ENCODE measurements around the gene FEZ2.

Gene FEZ2, protein sequence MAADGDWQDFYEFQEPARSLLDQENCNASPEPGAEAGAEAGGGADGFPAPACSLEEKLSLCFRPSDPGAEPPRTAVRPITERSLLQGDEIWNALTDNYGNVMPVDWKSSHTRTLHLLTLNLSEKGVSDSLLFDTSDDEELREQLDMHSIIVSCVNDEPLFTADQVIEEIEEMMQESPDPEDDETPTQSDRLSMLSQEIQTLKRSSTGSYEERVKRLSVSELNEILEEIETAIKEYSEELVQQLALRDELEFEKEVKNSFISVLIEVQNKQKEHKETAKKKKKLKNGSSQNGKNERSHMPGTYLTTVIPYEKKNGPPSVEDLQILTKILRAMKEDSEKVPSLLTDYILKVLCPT

DNA sequence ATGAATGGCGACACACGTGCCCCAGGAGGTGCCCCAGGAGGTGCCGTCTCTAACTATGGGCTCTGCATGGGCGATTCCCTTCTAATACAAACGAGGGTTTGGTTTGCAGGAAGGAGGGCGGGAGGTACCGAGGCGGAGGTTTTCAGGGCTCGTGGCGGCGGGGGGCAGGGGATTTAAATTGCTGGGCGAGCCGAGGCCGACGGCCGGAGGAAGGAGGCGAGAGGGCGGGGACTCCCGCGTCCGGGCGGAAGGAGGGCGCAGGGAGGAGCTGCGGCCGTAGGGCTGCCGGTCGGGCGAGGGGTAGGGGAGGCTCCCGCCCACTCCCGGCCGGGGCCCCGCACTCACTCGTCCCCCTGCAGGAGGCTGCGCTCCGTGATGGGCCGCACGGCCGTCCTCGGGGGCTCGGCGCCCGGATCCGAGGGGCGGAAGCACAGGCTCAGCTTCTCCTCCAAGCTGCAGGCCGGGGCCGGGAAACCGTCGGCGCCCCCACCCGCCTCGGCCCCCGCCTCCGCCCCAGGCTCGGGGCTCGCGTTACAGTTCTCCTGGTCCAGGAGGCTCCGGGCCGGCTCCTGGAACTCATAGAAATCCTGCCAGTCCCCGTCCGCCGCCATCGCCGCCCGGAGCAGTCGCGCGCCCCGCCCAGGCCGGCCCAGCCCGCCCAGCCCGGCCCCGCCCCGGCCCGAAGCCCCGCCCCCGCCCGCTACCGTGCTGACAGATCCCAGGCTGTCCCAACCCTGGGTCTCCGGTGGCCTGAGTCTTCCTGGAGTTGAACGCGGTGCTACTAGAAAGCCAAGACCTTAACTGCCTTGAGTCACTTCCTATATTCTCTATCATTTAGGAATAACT, at the start of gene FEZ2:
FEZ2 (minus strand) TSS at position 637 of the 846 bp plus-strand sequence; CDS start at position 611, 26 bp downstream.
- TF ChIP-seq, protein P1, sequence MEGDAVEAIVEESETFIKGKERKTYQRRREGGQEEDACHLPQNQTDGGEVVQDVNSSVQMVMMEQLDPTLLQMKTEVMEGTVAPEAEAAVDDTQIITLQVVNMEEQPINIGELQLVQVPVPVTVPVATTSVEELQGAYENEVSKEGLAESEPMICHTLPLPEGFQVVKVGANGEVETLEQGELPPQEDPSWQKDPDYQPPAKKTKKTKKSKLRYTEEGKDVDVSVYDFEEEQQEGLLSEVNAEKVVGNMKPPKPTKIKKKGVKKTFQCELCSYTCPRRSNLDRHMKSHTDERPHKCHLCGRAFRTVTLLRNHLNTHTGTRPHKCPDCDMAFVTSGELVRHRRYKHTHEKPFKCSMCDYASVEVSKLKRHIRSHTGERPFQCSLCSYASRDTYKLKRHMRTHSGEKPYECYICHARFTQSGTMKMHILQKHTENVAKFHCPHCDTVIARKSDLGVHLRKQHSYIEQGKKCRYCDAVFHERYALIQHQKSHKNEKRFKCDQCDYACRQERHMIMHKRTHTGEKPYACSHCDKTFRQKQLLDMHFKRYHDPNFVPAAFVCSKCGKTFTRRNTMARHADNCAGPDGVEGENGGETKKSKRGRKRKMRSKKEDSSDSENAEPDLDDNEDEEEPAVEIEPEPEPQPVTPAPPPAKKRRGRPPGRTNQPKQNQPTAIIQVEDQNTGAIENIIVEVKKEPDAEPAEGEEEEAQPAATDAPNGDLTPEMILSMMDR (conservative IDR thresholded peaks at IDR 0.05; ENCODE audit: low read length), result no peak
- peak; percentile 78 for DNase-seq (ENCODE audit: low read depth)
- H3K4me3 ChIP-seq (ENCODE audit: low read length), result peak within 1 kb of the TSS; percentile 89

DNA sequence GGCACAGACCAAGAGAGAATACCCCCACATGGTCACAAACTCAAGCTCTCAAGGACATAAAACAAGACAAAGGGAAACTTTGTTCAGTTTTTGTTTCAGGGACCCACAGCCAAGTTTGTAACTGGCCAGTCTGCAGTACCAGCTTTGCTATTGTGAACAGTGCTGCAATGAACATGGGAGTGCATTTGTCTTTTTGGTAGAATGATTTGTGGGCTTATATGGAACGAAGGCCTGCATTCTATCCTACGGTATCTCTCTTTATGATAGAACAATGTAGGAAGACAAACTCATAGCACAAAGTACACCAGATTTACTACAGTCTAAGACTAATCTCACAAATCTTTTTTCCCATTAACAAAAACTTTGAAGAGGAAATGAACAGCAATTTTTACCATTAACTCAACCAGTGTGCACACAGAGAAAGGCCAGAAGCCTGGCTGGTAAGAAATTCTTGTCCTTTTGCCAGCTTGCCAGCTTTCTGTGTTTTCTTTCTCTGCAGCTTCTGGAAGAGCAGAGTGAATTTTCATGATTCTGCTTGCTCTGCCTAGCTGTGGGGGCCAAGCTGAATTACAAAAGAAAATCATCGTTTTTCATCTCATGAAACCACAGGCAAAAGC, 37.1 kb upstream of the FEZ2 start:
- DNase-seq (ENCODE audit: low read depth), result peak; percentile 54
- TF ChIP-seq, protein P1 (conservative IDR thresholded peaks at IDR 0.05; ENCODE audit: low read length), result no peak
- no peak overlapping the region for H3K4me3 ChIP-seq (ENCODE audit: low read length)

DNA sequence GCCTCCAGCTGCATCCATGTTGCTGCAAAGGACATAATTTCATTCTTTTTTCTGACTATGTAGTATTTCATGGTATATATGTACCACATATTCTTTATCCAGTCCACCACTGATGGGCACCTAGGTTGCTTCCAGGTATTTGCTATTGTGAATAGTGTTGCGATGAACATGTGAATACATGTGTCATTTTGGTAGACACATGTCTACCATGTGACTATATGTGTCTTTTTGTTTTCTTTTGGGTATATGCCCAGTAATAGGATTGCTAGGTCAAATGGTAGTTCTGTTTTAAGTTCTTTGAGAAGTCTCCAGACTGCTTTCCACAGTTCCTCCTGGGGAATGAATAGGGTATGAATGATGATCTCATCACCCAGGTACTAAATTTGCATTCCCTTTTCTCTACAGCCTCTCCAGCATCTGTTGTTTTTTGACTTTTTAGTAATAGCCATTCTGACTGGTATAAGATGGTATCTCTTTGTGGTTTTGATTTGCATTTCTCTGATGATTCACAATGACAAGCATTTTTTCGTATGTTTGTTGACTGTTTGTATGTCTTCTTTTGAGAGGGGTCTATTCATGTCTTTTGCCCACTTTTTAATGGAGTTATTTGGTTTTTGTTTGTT, 35.6 kb upstream of the FEZ2 start:
- TF ChIP-seq, protein P1 (conservative IDR thresholded peaks at IDR 0.05; ENCODE audit: low read length), result no peak
- peak; percentile 59 for DNase-seq (ENCODE audit: low read depth)
- no peak overlapping the region for H3K4me3 ChIP-seq (ENCODE audit: low read length)

DNA sequence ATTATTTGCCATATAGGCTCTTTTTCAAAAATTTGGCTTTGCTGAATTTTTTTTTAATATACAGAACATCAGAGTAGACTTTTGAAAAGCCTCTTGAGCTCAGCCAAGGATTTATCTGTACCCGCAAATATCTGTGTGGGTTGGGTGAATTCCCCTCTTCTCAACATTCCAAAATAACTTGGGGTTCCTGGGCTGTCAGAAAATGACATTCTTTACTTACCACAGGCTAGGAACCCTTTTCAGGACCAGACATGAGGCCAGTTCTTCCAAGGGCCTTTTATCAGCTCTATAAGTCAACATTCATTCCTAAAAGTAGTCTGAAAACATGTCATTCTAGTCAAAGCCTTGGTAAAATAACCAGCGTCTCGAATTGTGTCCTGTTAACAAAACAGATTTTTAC, 28.8 kb upstream of the FEZ2 start:
- TF ChIP-seq, protein P1 (conservative IDR thresholded peaks at IDR 0.05; ENCODE audit: low read length), result no peak
- H3K4me3 ChIP-seq (ENCODE audit: low read length), result no peak overlapping the region
- DNase-seq (ENCODE audit: low read depth), result peak; percentile 16

DNA sequence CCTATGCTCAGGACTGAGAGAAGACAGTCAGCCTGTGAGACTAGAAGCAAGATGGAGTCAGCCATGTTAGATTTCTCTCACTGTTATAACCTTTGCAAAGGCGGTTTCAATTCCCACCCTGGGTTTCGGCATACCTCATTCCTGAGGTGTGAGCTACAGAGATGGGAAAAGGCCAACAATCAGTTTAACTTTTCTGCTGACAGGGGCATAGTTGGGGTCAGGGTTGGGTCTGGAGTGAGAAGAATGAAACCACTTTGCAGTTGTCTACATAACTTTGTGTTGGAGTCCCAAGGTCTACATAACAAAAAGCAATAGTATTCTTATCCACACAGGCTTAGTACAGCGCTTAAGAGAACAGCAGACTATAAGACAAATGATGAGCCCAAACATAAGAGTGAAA, 28.1 kb upstream of the FEZ2 start:
- no peak overlapping the region for H3K4me3 ChIP-seq (ENCODE audit: low read length)
- TF ChIP-seq, protein P1 (conservative IDR thresholded peaks at IDR 0.05; ENCODE audit: low read length), result no peak
- no peak for DNase-seq (ENCODE audit: low read depth)

DNA sequence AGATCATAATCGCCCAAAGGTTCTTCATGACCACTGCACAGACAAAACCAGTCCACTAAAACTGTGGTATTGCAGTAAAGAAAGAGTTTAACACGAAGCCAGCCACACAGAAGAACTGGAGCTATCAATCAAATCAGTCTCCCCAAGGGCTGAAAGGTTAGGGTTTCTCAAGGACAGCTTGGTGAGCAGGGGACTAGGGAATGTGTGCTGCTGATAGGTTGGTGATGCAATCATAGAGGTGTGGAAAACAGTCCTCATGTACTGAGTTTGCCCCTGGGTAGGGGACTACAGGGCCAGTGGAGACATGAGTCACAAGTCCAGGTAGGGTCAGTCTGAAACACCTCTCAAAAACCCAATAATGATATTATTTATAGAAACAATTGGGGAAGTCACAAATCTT, 27.3 kb upstream of the FEZ2 start:
- TF ChIP-seq, protein P1 (conservative IDR thresholded peaks at IDR 0.05; ENCODE audit: low read length), result no peak
- no peak for DNase-seq (ENCODE audit: low read depth)
- H3K4me3 ChIP-seq (ENCODE audit: low read length), result no peak overlapping the region
